DMS53 treated with DMSO at 0.1 percent for 48 hours (cell line): ENCODE results near the gene CCDC148.
A peak's percentile ranks its signal among the peaks of the same experiment; 100 is the strongest.

Source experiments
- DNase-seq: peaks from one replicate; lab custom pipeline; 2025; ENCODE audit not compliant: unreplicated experiment; lab: John Stamatoyannopoulos, UW

CCDC148 gene

DNA sequence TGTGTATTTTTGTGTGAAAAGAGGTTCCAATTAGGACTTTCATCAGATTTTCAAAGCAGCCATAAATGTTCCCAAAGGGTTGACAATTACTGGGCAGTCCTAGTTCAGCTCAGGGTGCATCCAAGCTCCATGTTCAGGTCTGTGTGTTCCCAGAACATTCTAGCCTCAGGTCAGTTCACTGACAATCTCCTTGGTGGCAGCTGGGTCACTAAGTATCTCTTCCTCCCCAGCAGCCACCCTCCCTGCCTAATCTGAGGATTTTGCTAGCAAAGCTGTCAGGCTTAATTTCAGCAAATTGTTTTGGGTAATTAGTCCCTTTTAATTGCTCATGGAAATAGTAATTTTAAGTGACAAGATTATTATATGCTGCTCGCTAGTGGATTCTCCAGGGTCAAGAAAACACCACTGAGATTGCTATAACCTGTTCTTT lies 325.1 kb downstream of the CCDC148 start:
- DNase-seq, result no peak

DNA sequence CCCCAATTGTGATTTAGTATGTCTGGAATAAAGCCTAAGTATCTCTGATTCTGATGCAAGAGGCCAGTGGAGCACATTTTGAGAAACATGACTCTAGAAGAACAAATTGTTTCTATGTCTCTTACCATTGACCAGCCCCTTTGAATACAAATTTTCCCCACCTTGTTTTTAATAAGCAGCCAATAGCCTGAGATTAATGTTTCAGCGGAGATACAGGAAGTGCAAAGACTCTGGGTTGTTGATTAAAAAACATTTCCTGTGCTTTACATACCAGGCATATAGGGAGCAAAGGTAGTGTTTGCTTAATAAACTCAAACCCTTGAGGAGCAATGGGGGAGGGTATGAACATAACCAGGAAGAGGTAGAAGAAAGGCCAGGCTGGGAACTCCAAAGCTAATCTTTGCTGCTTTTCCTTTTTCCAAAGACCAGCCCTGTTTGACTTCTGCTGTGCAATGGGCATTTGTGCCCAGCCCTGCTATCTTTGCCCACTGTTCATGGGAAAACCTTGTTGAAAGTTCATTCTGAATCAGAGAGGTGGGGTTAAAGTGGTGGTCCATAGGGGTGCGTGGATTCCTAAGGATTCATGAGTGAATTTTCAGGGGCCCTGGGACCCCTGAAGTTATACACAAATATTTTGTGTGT lies 325.6 kb downstream of the CCDC148 start:
- DNase-seq, result peak; percentile 89

GRCh38 chr2:158129037-158129436 lies 327.5 kb downstream of the CCDC148 start:
- DNase-seq, result no peak

DNA sequence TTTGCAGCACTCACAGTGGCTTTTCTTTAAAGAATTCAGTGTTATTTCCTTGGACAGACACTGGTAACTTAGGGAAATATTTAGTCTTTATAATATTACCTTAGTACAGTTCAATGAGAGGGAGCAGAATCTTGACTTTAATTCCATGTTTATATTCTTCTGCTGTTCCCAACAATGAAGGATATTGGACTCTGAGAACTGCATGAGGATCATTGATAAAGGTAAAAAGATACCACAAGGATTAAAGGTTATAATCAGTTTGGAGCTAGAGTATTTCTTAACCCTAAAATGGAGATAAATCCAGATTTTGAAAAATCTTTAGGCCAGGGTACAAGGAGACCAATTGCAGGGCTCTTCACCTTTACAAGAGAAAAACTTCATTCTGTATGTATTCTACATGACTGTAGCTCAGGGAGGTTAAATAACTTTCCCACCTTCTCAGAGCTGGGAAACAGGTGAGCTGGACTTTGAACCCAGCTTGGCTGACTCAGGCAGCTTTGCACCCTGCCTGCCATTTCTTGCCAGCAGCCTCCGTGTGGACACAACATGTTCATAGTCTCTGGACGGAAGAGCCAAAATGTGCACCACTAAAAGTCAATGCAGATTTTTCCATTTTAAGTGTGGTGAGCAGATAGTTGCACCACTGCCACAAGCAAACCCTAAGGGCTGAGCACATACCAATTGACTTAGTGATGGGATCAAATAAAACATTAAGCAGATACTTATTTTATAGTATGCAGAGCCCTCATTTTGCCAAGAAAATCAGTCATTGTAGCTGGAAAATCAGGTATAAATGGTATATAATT lies 328.2 kb downstream of the CCDC148 start:
- DNase-seq, result peak; percentile 77

- DNase-seq, result peak; percentile 77
These were observed 329.2 kb downstream of the CCDC148 start for GRCh38 chr2:158127380-158127804.

DNA sequence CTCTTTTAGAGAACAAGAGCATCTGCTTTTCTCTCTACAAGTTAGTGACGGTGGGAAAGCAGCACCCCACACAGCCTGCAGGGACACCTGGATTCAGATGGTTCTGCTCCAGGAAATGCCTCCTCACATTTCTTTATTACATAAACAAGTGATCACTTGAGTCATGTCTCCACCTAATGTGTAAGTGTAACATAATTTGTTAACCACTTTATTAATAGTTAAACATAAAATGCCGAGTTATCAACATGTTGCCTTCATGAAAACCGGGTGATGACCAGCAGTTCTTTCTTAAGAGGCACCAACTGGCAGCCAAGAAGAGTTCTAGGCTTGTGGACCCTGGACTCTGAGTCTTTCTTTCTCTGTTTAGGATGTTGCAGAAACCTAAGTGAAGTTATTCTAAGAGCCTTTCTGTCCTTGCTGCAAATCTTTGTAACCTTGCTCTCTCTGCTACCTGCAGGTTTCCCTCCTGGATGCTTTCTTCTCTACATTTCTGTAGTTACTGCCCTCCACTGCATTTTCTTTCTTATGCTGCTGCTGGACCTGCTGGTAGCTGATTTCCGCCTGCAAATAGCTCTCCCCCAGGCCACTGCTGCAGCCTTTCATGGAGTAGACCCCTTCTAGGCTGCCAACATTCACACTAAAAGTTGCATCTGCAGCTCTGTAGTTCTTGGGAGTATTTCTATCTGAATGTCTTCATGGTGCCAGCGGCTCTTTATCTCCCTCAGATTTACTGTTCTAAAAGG lies 330.6 kb downstream of the CCDC148 start:
- peak; percentile 28 for DNase-seq

GRCh38 chr2:158124896-158125295 lies 331.7 kb downstream of the CCDC148 start:
- no peak for DNase-seq
